Gastrocnemius medialis (tissue), 4 donors: ENCODE results near the gene DPT. TPM values are rescaled to one million over a fixed set of nuclear protein-coding genes. Genes with fewer than 3 reads are reported as not detected.

Experiments used
- ATAC-seq, 2 donors: fragments of 150-250 bp; one replicate each; pipeline ENCODE4 v1.9.1; 2016
- DNase-seq, 2 donors: peaks; one replicate each; pipeline ENCODE4 v3.0.0-alpha.2; 2019
- H3K27ac ChIP-seq, 4 donors: fragments of 200-600 bp; sonication (generic); 1 replicate in 1 of 4; 2 replicates in 3 of 4; pipeline ENCODE4 v1.5.1; 2016 to 2018; ENCODE audit warnings: mild to moderate bottlenecking in 2 of 4, moderate library complexity in 1 of 4
- H3K27me3 ChIP-seq, 3 donors: fragments of 200-600 bp; sonication (generic) in 2 of 3; 1 replicate in 1 of 3; 2 replicates in 2 of 3; pipeline versions ENCODE4 v1.5.1 to v1.6.0; 2016 to 2019; ENCODE audit warnings: mild to moderate bottlenecking in 1 of 3, moderate library complexity in 1 of 3
- H3K36me3 ChIP-seq, 2 donors: fragments of 200-600 bp; sonication (generic) in 1 of 2; one replicate each; pipeline ENCODE4 v1.5.1; 2017 to 2018
- H3K4me1 ChIP-seq, 2 donors: fragments of 200-600 bp; sonication (generic) in 1 of 2; one replicate each; pipeline ENCODE4 v1.5.1; 2016 to 2017; ENCODE audit warnings: mild to moderate bottlenecking in 2 of 2
- H3K4me3 ChIP-seq, 4 donors: fragments of 200-600 bp; sonication (generic) in 3 of 4; 1 replicate in 1 of 4; 2 replicates in 3 of 4; pipeline ENCODE4 v1.5.1; 2016 to 2019; ENCODE audit warnings: mild to moderate bottlenecking in 2 of 4
- H3K9me3 ChIP-seq, 3 donors: fragments of 200-600 bp; sonication (generic) in 2 of 3; 1 replicate in 1 of 3; 2 replicates in 2 of 3; pipeline ENCODE4 v1.5.1; 2016 to 2019
- CTCF ChIP-seq, 5 experiments: fragments of 450-650 bp in 3 of 5; fragments of 200-600 bp in 2 of 5; sonication (generic) in 2 of 5; IDR thresholded peaks in 4 of 5; conservative IDR thresholded peaks in 1 of 5; 1 replicate in 4 of 5; 2 replicates in 1 of 5; pipeline ENCODE4 v1.5.1; 2016 to 2019; ENCODE audit warnings: antibody characterized with exemption in 5 of 5, mild to moderate bottlenecking in 3 of 5, moderate library complexity in 3 of 5
- POLR2A ChIP-seq, 2 donors: fragments of 450-650 bp; IDR thresholded peaks; one replicate each; pipeline ENCODE4 v1.6.1; 2017; ENCODE audit warnings: antibody characterized with exemption in 2 of 2, mild to moderate bottlenecking in 2 of 2, moderate library complexity in 2 of 2
- in situ Hi-C, 4 donors: fragments of 200-750 bp; cut with MboI; loops; one replicate each; pipeline versions ENCODE4 v1.15.0 to v1.8.0; 2017; ENCODE audit warnings: low sequenced_read_pairs in 4 of 4
- intact Hi-C: fragments of 100-400 bp; cut with DNase I; formaldehyde crosslinking; loops from one replicate; pipeline ENCODE4 v1.15.1; 2023; ENCODE audit warnings: low total_unique reads
- total RNA-seq, 4 donors: library from RNA; depleted of rRNA; stranded (reverse); fragments of >200 nt; gene quantifications; one replicate each; pipeline versions ENCODE4 v1.1.0 to v1.2.3, GENCODE V29; 2016

Gene DPT
- total RNA-seq, 4 donors from 2014 or later: 12.6 to 21.8 (median 14.7) TPM

GRCh38 chr1:168693197-168693871, 35.7 kb downstream of the DPT start:
- H3K9me3 ChIP-seq: no peaks in the 10 kb centered on the region
- TF ChIP-seq POLR2A (IDR thresholded peaks at IDR 0.05): no peak
- no peak for TF ChIP-seq CTCF (IDR thresholded peaks at IDR 0.05 in 4 of 5, conservative IDR thresholded peaks at IDR 0.05 in 1 of 5)
- no peak for DNase-seq
- H3K4me3 ChIP-seq: no peak overlapping the region
- H3K27me3 ChIP-seq: no peaks in the 10 kb centered on the region
- no peak for ATAC-seq
- in situ Hi-C loops: no loop called here
- no peak overlapping the region for H3K27ac ChIP-seq
- H3K36me3 ChIP-seq: no peaks in the 10 kb centered on the region
- intact Hi-C loops: no loop called here
- H3K4me1 ChIP-seq: no peaks in the 10 kb centered on the region

DNA sequence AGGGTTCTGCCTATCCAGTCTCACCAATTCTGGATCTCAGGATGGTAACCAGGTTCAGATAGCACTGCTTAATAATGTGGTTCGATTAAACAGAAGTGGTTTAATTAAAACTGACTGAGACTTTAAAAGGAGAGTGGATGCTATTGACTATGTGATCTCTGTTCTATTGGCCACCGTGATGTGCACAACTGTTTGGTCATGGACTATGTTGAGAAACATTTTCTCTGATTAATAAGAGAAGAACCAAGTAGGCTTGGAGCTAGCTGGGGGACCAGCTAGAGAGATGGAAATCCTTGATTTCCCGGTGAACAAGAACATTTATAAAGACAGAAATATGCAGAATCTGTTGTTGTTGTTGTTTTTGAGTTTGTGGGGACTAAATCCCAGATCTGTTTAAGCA, 36.5 kb downstream of the DPT start:
- H3K27ac ChIP-seq: no peak overlapping the region
- ATAC-seq (no peak), DNase-seq (no peak)
- no peaks in the 10 kb centered on the region for H3K9me3 ChIP-seq
- H3K36me3 ChIP-seq: no peaks in the 10 kb centered on the region
- no peaks in the 10 kb centered on the region for H3K4me1 ChIP-seq
- no peak overlapping the region for H3K4me3 ChIP-seq
- no peaks in the 10 kb centered on the region for H3K27me3 ChIP-seq
- TF ChIP-seq CTCF (IDR thresholded peaks at IDR 0.05 in 4 of 5, conservative IDR thresholded peaks at IDR 0.05 in 1 of 5) (no peak), POLR2A (IDR thresholded peaks at IDR 0.05) (no peak)
- in situ Hi-C loops (no loop called here), intact Hi-C loops (no loop called here)

- H3K4me3 ChIP-seq: no peak overlapping the region
- in situ Hi-C loops (no loop called here), intact Hi-C loops (no loop called here)
- DNase-seq: no peak
- no peak overlapping the region for H3K27ac ChIP-seq
- H3K27me3 ChIP-seq: no peaks in the 10 kb centered on the region
- TF ChIP-seq CTCF (IDR thresholded peaks at IDR 0.05 in 4 of 5, conservative IDR thresholded peaks at IDR 0.05 in 1 of 5) (no peak), POLR2A (IDR thresholded peaks at IDR 0.05) (no peak)
- ATAC-seq: no peak
- no peaks in the 10 kb centered on the region for H3K36me3 ChIP-seq
- H3K4me1 ChIP-seq: no peaks in the 10 kb centered on the region
- no peaks in the 10 kb centered on the region for H3K9me3 ChIP-seq
These were observed 37.5 kb downstream of the DPT start for GRCh38 chr1:168691541-168691940.

DNA sequence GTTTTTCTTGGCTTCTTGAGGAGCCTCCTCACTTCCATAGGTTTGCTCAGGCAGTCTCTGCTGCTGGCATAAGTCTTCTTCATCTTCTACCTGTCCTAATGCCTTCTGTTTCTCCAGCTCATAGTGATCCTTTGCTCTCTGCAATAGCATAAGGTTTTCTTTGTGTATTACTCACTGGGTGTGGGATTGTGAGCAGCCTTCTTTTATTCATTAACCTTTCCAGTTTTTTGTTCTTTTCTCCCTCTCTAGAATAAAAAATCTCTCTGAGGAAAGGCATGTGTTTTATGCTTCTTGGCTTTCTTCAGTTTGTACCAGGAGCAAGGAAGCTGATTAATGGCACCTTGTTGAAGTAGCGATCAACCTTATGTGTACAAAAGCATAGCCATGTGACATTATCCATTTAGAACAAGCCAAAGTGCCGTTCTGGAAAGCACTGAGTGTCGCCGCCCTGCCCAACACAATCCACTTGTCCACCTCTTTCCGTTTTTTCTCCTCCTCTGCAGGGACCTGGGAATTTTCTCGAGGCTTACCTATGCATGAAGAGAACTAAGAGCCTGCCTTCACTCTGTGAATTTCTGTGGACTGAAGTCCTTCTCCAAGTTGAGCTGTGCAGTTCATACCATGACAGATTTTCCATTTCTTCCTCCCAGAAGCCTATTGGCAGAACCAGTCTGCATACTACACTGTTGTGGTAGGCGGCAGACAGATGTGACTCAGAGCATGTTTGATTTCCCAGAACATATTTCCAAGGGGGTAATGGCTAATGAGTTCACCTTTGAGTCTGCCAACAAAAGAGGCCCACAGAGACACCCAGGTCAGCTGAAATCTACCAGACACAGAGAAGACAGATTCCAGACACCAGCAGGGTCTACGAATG, 39.0 kb downstream of the DPT start:
- ATAC-seq (no peak), DNase-seq (no peak)
- H3K4me1 ChIP-seq: no peaks in the 10 kb centered on the region
- in situ Hi-C loops (no loop called here), intact Hi-C loops (no loop called here)
- H3K27ac ChIP-seq: no peak overlapping the region
- no peak for TF ChIP-seq CTCF (IDR thresholded peaks at IDR 0.05 in 4 of 5, conservative IDR thresholded peaks at IDR 0.05 in 1 of 5)
- no peak for TF ChIP-seq POLR2A (IDR thresholded peaks at IDR 0.05)
- H3K9me3 ChIP-seq: no peaks in the 10 kb centered on the region
- H3K4me3 ChIP-seq: no peak overlapping the region
- H3K27me3 ChIP-seq: no peaks in the 10 kb centered on the region
- H3K36me3 ChIP-seq: no peaks in the 10 kb centered on the region
